Fibroblast of skin of scalp (primary cell): Measurements from ENCODE around the gene GPS1.

ENCODE experiments used
- DNase-seq: peaks from one replicate; pipeline ENCODE4 v3.0.0-alpha.2; 2013

The GPS1 gene

DNA sequence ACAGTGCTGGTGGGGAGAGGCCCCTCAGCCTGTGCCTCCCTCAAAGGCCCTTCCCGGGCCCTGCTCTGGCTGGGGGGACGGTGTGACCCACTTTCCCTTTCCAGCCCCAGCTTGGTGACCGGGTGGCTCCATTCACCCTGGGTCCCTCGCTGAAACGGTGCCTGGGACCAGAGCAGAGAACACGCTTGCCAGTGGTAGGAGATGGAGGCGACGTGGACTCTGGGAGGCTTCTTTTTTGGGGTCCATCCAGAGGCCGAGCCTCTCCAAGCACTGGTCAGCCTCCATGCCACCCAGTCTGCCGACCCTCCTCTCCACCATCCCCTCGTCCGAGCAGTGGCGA is 36.8 kb upstream of the GPS1 start:
- no peak for DNase-seq

DNA sequence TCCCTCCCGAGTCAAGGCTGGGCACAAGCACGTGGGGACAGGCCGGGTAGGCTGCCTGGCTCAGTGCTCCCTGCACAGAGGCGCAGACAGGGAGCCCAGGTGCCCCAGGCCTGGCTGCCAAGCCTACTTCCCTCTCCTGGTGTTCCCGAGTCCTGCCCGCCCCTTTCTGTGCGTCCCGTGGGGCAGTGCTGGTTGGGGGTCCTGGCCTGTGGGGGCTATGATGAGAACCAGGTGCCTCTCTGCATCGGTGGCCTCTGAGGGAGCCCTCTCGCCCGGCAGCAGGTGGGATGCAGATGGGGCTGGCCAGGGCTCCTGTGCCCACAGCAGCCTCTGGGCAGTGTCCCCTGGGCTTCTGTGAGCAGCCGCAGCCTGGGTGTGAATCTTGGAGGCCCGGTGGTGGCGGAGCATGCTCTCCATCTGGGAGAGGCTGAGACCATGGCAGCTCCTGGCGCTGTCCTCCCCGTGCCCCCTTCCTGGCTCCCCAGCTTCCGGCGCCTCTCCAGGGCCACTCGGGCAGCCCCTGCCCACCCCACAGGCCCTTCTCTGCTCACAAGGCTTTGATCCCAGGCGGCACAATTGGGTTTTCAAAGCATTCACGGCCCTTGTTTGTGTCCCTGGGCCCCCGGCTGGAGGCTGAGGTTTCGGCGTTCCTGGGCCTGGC is 36.3 kb upstream of the GPS1 start:
- no peak for DNase-seq

DNA sequence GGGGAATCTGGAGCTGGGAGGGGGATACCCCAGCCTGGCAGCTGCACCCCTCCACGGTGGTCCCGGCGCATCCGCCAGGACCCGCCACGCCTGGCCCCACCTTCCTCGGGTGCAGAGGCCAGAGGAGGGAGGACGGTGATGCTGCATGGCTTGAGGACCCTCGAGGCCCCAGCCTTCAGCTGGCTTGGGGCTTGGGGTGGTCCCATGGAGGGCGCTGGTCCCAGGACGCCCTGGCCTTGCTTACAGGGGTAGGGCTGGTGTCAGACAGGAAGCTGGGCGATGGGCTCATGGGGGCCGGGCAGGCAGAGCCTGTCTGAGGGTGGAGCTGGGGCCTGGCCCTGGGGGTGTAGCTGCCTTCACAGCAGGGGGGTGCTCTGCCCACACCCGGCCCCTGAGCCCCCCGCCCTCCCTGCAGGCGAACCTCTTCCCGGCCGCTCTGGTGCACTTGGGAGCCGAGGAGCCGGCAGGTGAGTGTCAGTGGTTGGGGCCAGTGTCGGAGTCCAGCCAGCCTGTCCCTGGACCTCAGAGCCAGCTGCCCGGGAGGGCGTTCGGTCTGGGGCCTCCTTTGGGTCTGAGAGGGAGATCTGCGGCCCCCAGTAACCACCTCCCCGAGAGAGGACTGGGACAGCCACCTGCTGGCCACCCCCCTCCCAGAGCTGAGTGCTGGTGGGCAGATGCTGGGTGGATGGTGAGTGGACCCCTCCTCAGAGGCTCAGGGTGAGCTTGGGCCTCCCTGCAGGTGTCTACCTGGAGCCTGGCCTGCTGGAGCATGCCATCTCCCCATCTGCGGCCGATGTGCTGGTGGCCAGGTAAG is 35.4 kb upstream of the GPS1 start:
- no peak for DNase-seq

DNA sequence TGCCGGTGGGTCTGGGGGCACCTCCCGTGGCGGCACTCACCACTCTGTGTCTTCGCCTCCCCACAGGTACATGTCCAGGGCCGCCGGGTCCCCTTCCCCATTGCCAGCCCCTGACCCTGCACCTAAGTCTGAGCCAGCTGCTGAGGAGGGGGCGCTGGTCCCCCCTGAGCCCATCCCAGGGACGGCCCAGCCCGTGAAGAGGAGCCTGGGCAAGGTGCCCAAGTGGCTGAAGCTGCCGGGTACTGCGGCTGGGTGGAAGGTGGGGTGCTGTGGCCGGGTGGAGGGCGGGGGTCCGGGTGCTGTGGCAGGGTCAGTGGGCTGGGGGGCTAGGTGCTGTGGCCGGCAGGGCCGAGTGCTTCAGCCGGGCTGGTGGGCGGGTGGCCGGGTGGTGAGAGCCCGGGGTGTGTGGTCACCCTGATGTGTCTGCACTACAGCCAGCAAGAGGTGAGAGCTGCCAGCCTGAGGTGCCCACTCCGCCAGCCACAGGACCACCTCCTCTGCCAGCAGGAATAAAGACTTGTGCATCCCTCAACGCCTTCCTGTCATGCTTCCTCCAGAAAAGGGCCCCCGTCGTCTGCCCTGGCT is 34.7 kb upstream of the GPS1 start:
- DNase-seq, result no peak

DNA sequence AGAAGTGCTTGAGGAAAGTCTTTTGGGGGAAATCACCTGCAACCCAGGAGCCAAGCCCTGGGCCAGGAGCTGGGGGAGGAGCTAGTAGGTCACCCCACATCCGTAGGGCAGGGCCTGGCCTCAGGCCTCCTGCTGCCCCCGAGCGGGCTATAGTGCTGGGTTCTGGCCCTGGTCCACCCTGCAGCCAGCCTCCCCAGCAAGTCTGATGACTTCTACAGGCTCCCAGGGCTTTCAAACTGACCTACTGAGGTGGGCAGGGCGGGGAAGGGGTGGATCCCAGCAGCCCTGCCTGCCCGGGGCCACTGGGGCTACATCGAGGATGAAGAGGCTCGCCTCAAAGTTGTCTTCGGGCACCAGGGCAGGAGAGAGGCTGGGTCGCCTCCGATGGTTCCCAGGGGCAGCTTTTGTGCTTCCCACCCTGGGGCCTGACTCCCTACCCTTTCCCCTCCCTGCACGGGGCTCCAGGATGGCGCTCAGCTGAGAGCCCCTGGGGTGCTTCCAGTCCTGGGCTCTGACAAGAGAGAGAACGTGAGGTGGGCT is 34.0 kb upstream of the GPS1 start:
- no peak for DNase-seq

DNA sequence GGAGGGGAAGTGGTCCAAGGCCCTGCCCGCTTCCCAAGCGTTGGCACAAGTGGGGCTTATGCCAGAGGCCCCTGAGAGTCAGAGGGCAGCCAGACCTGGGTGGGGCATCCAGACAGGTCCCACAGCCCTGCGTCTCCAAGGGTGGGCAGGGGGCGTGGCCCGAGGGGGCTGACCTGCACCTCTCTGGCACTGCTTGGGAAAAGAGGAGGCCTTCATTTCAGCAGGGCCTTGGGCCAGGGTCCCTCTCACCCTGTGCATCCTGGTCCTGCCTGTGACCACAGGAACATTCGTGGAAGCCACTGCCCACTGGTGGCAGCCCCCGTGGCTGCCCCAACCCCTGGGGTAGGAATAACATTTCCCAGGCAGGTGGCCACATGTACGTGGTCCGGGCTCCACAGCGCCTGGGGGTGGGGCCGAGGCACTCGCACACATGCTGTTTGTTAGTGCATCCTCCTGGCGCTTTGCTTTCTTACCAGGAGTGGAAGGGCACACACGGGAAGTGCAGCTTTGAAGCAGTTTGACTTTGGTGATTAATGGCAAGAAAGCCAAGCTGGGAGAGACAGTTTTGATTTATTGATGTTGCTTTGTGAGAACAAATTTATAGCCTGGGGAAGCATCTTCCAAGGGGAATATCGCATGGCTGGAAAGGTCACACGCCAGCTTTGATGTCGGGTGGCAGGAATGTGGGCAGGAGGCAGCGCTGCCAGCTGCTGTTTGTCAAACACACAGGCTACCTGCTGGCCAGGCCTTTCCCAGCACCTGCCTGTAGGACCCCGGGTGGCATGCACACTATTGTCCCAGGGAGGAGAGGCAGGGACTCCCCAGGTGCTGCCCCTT is 33.3 kb upstream of the GPS1 start:
- no peak for DNase-seq

DNA sequence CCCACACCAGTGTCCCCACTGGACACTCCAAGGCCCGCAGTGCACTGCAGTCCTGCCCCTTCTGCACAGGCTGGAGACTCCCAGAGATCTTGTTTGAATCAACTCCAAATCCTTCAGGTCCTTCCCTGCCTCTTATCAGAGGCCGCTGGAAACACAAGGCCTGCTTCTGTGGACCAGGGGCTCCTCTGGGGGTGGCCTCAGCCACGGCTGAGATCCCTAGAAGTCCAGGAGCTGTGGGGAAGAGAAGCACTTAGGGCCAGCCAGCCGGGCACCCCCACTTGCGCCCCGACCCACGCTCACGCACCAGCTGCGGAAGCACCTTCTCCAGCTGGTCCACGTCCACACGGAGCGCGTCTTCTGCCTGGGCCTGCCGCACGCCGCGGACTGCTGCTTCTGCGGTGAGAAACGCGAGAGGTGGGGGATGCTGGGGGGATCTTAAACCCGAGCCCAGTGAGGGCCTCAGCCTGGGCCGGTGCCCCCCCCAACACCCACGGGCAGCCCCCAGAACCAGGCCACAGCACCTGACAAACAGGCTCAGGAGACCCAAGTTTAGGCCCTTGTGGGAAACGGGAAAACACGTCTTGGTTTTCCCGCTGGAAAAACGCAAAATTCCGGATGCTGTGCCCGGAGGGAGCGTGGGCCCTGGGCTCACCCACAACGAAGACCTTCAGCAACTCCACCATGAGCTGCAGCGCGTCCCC is 32.6 kb upstream of the GPS1 start:
- DNase-seq, result no peak

DNA sequence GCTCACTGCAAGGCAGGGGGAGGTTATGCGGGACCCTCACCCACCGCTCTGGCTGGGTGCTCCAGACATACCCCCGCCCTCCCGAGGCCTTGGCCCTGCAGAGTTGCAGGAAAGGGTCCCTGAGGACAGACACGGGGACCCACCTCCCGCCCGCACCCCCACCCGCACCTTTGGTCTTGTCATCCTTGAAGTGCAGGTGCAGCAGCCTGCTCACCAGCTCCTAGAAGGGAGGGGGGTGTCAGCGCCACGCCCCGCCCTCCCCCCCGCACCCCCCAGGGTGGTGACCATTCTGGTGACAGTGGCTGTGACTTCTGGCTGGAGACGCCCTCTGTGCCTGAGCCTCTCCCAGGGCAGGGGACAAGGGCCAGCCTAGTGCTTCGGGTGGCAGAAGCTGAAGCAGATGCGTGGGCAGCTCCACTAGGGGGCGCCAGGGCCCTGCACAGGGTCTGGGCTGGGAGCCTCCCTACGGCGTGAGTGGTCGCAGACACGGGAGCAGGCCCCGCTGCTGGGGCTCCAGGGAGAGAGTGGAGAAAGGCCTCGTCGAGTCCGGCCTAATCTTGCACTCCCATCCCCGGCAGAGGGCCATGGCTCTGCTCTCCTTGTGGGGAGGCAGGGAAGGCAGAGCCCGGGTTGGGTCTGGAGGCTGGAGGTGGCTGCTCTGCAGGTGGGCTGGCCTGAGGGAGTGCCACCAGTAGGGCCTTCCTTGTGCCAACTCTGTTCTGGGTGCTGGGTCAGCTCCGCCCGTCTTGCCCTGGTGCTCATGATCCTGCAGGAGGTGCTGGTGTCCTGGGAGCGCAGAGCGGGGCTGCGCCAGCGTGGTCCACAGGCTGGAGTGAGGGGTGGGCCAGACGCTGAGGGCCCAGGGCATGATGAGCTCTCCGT is 31.8 kb upstream of the GPS1 start:
- peak; percentile 39 for DNase-seq

DNA sequence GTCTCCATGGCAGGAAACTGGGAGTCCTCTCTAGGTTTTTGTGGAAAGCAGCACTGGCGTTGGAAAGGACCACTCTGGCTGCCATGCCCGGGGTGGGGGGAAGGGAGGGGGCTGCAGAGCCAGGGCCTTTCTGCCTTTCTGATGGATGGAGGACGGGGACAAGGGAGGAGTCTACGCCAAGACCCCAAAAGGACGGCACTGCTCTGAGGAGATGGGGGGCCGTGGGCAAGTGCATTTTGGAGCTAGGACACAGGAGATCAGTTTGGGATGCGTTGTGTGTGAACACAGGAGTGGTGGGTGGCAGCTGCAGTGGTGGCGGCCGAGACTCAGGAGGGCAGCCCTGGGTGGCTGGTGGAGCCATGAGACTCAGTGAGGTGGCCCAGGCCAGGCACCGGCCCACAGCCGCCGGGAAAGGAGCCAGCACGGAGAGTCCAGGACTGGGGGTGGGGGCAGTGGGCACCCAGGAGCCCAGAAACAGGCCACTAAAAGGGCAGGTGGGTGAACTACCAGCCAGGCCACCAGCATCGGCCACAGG is 31.1 kb upstream of the GPS1 start:
- no peak for DNase-seq

DNA sequence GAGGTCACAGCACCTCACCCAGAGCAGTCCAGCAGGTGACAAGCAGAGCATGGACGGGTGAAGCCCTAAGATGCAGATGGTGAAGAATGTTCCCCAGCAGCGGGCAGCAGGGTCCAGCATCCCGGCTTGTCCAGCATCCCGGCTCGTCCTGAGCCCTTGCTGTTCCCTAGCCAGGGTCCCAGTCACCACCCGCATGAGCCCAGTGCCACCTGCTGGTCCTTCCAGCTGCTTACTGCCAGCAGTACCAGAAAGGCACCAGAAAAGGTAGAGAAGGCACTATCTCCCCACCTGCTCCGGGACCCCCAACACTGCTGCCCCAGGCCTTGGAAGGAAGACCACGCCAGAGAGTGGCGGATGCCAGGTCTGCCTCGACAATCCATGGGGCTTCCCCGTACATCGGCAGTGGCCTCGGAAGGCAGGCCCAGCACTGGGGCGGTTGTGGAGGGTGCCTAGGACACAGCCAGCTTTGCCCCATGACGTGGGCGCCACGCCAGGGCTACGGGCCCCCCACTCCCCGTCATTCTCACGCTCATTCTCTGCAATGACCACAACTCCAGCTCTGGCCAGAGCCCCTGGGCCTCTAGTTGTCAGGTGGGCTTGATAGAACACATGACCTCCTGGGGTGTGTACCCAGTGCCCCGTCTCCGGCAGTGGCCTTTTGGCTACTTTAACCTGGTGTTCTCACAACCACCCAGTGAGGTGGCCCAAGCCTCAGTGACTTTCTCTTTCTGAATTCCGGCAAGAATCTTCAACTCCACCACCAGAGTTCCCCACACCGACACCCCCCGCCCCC is 30.4 kb upstream of the GPS1 start:
- DNase-seq, result peak; percentile 71

DNA sequence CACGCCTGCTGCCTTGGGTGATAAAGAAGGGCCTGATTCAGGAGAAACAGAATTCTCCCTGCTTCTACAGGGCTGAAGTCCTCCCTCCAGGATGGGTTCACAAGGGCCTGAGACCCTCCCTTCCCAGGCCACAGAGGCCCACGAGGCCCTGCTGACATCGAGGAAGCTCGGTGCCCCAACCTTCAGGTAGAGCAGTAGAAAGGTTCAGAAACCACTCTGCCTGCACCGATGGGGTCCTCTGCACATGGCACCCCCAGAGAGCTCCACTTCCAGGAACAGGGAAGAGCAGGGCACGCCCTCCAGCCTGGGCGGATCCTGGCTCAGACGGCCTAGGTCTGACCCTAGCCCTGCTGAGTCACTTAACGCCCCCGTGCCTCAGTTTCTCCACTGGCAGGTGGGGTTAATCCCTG is 29.8 kb upstream of the GPS1 start:
- no peak for DNase-seq

DNA sequence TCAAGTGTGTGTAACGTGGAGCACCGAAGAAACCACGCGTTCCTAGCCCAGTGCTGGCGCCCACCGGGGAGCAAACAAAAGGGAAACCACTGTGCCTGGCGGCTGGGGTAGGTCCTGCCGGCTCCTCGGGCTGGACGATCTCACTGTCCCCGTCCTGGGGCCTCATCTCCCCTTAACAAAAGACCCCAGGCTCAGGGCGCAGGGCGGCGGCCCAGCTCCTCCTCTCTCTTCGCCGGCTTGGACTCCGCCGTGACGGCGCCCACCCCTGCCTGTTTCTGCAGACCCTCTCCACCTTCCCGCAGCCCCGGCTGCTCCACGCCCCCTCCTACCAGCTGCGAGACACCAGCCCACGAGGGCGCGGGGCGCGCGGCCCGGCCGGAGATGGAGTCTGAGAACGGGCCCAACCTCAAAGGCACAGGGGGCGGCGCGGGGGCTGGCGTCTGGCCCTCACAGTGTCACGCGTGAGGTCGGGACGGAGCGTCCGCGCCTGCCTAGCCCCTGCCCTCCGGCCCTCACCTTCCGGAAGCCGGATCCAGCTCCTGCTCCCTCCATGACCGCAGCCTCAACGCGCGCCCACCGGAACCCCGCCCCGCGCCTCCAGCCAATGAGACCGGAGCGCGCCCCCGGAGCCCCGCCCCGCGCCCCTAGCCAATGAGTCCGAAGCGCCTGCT is 29.3 kb upstream of the GPS1 start, which contains the start of gene CENPX:
TSS of gene CENPX (minus strand) at position 569 of the 671 bp plus-strand sequence. CDS start at position 552, 17 bp downstream.
- no peak for DNase-seq

DNA sequence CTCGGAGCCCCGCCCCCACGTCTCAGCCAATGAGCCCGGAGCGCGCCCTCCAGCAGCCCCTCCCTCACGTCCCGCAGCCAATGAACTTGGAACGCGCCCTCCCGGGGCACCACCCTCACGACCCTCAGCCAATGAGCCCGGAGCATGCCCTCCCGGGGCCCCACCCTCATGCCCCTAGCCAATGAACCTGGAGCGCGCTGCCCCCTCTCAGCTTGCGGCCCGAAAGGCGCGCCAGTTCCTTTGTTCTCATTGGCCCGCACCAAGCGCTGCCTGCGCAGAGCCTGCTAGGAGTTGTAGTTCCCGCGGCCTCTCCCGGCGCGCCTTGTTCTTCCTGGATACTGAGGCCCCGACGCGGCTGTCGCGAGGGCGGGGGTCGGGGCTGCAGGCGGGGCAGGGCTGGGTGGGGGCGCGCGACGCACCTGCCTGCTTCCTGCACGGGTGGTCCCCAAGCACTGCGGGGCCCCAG is 28.7 kb upstream of the GPS1 start, which contains the start of gene LRRC45:
TSS of gene LRRC45 (plus strand) at position 325 of the 466 bp plus-strand sequence. CDS start 339 bp downstream, outside the sequence.
- DNase-seq, result peak; percentile 100

DNA sequence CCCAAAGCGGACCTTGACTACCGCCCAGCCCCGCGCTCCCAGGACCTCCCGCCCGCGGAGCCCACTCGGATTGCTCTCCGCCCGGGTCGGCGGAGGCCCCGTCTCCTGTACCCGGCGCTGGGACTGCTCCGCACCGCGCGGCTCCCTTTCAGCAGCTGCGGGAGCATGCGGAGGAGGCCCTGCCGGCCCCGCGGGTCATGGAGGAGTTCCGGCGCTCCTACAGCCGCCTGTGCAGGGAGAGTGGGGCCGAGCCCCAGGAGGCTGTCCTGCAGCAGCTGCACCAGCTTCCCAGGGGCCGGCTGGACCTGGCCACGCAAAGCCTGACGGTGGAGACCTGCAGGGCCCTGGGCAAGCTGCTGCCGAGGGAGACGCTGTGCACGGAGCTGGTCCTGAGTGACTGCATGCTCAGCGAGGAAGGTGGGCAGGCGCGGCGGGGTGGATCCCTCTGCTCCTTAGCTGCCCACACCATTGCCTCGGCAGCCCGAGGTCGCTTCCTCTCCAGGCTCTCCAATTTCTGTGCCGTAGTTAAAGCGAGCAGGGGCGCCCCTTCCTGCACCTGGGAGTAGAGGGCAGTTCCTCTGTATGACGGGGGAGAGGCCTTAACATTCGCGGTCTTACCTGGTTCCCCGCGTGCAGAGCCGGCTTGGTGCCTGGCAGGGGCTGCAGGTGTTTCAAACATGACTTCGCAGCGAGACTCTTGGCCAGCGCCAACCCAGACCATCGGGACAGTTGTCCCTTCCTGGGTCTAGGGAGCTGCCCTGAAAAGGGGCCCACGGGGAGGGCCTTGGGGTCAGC is 28.1 kb upstream of the GPS1 start:
- DNase-seq, result no peak

DNA sequence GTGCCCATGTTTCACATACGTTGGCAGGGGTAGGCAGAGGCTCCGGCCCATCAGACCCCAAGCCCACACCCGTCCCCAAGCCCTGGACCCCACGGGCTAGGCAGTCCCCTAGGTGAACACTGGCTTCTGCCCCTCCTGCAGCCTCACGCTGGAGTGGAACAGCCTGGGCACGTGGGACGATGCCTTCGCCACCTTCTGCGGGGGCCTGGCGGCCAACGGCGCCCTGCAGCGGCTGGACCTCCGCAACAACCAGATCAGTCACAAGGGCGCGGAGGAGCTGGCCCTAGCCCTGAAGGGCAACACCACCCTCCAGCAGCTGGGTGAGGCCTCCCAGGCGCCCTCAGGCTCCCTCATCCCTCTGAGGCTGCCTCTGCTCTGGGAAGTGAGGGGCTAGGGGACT is 26.8 kb upstream of the GPS1 start:
- no peak for DNase-seq

DNA sequence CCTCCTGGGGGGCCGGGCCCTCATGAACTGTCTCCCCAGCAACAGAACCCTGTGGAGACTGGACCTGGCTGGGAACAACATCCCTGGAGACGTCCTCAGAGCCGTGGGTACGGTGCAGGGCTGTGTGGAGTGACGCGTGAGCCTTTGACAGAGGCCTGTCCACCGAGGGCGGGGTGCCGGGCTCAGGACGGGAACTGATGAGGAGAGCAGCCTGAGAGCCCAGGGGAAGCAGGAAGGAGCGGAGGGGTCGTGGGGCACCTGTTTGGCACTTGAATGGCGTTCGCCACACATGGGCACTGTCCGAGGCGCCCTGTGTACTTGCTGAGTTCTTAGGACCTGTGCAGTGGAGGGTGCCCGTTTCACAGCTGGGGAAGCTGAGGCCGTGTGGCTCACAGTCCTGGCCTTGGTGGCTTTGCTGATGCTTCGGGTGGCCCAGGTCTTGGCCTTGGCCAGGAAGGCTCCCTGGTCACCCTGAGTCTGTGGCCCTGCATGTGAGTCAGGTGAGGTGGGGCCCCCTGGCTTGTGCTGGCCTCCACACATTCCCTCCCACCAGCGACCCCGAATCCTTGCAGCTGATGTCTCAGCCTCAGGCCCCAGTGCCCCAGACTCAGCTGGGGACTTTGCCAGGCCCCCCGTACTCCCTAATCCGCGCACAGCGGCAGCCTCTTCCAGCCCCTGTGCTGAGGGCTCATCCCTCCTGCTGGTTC is 26.1 kb upstream of the GPS1 start:
- DNase-seq, result no peak

DNA sequence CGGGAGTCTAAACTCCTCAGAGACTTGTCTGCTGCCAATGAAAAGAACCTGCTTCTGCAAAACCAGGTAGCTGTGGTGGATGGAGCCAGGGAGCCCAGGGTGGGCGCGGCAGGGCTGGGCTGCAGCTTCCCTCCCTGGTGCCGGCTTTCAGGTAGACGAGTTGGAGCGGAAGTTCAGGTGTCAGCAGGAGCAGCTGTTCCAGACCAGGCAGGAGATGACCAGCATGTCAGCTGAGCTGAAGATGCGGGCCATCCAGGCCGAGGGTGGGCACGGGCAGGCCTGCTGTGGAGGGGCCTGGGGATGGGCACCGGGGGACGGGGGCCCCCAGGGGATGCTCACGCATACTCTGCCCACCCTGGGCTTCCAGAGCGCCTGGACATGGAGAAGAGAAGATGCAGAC is 23.5 kb upstream of the GPS1 start:
- DNase-seq, result no peak
